Duodenal mucosa (tissue), 2 donors: ENCODE measurements around the gene NEURL1.

Experiments used
- H3K27ac ChIP-seq: one replicate; pipeline ENCODE4 v1.7.0; 2013; ENCODE audit warnings: low read depth, low read length
- H3K27me3 ChIP-seq, 2 donors: one replicate each; pipeline ENCODE4 v1.7.0; 2013; ENCODE audit warnings: low read length in 2 of 2, control low read depth in 1 of 2; ENCODE audit not compliant: insufficient read depth in 2 of 2, control insufficient read depth in 1 of 2
- H3K36me3 ChIP-seq, 2 donors: one replicate each; pipeline ENCODE4 v1.7.0; 2013; ENCODE audit warnings: low read length in 2 of 2, control low read depth in 1 of 2; ENCODE audit not compliant: insufficient read depth in 2 of 2, control insufficient read depth in 1 of 2
- H3K4me1 ChIP-seq, 2 donors: one replicate each; pipeline ENCODE4 v1.7.0; 2013; ENCODE audit warnings: low read length in 2 of 2, control low read depth in 1 of 2; ENCODE audit not compliant: insufficient read depth in 2 of 2, control insufficient read depth in 1 of 2
- H3K4me3 ChIP-seq, 2 donors: one replicate each; pipeline ENCODE4 v1.7.0; 2013; ENCODE audit warnings: low read length in 2 of 2, low read depth in 1 of 2
- H3K9ac ChIP-seq, 2 donors: one replicate each; pipeline ENCODE4 v1.7.0; 2013; ENCODE audit warnings: low read length in 2 of 2, low read depth in 1 of 2
- H3K9me3 ChIP-seq, 2 donors: one replicate each; pipeline ENCODE4 v1.7.0; 2013; ENCODE audit warnings: low read length in 2 of 2, control low read depth in 1 of 2; ENCODE audit not compliant: control insufficient read depth in 1 of 2

Gene NEURL1

GRCh38 chr10:103553743-103554487 is 60.4 kb downstream of the NEURL1 start:
- no peaks in the 10 kb centered on the region for H3K9me3 ChIP-seq
- no peak overlapping the region for H3K27ac ChIP-seq
- H3K4me3 ChIP-seq, result no peak overlapping the region
- H3K4me1 ChIP-seq, result peaks cover 14 to 22% of the 10 kb centered on the region in 2 donors
- no peaks in the 10 kb centered on the region for H3K36me3 ChIP-seq
- H3K27me3 ChIP-seq, result peaks cover 3 to 5% of the 10 kb centered on the region in 2 donors
- H3K9ac ChIP-seq, result no peak overlapping the region

- Histone ChIP-seq H3K27me3 (peaks cover 5 to 8% of the 10 kb centered on the region in 2 donors), H3K4me3 (peak overlapping the region in 1 of 2 donors; percentile 55), H3K27ac (no peak overlapping the region), H3K36me3 (peaks cover 0 to under 1% of the 10 kb centered on the region in 2 donors), H3K4me1 (peaks cover 8 to 15% of the 10 kb centered on the region in 2 donors), H3K9ac (no peak overlapping the region), H3K9me3 (no peaks in the 10 kb centered on the region)
Observed at GRCh38 chr10:103554488-103555324, 61.2 kb downstream of the NEURL1 start.

GRCh38 chr10:103555325-103555649 is 61.8 kb downstream of the NEURL1 start:
- peak overlapping the region in 1 of 2 donors; percentile 43 for H3K9ac ChIP-seq
- H3K27me3 ChIP-seq, result peaks cover 5 to 8% of the 10 kb centered on the region in 2 donors
- no peak overlapping the region for H3K27ac ChIP-seq
- H3K4me3 ChIP-seq, result peak overlapping the region in 1 of 2 donors; percentile 55
- no peaks in the 10 kb centered on the region for H3K9me3 ChIP-seq
- peaks cover 0 to 3% of the 10 kb centered on the region in 2 donors for H3K36me3 ChIP-seq
- peaks cover 8 to 13% of the 10 kb centered on the region in 2 donors for H3K4me1 ChIP-seq

GRCh38 chr10:103555712-103556111 is 62.2 kb downstream of the NEURL1 start:
- Histone ChIP-seq H3K27ac (no peak overlapping the region), H3K4me1 (peaks cover 8 to 13% of the 10 kb centered on the region in 2 donors), H3K27me3 (peaks cover 5 to 8% of the 10 kb centered on the region in 2 donors), H3K9me3 (peaks cover 0 to under 1% of the 10 kb centered on the region in 2 donors), H3K36me3 (peaks cover 0 to 3% of the 10 kb centered on the region in 2 donors), H3K9ac (peak overlapping the region in 1 of 2 donors; percentile 43), H3K4me3 (peak overlapping the region; percentile 53 to 55)

- peaks cover 0 to 3% of the 10 kb centered on the region in 2 donors for H3K9me3 ChIP-seq
- peaks cover 5 to 8% of the 10 kb centered on the region in 2 donors for H3K27me3 ChIP-seq
- H3K27ac ChIP-seq, result no peak overlapping the region
- H3K4me1 ChIP-seq, result peaks cover 8 to 13% of the 10 kb centered on the region in 2 donors
- peaks cover 0 to 3% of the 10 kb centered on the region in 2 donors for H3K36me3 ChIP-seq
- no peak overlapping the region for H3K9ac ChIP-seq
- peak overlapping the region in 1 of 2 donors; percentile 28 for H3K4me3 ChIP-seq
Observed at GRCh38 chr10:103556383-103557007, 63.0 kb downstream of the NEURL1 start.

GRCh38 chr10:103557455-103557854 is 64.0 kb downstream of the NEURL1 start:
- peaks cover 8 to 13% of the 10 kb centered on the region in 2 donors for H3K4me1 ChIP-seq
- H3K27ac ChIP-seq, result no peak overlapping the region
- peaks cover 5 to 8% of the 10 kb centered on the region in 2 donors for H3K27me3 ChIP-seq
- peaks cover 0 to 3% of the 10 kb centered on the region in 2 donors for H3K36me3 ChIP-seq
- no peak overlapping the region for H3K4me3 ChIP-seq
- H3K9me3 ChIP-seq, result peaks cover 0 to 3% of the 10 kb centered on the region in 2 donors
- H3K9ac ChIP-seq, result no peak overlapping the region

GRCh38 chr10:103558911-103559310 is 65.4 kb downstream of the NEURL1 start:
- no peak overlapping the region for H3K9ac ChIP-seq
- H3K27ac ChIP-seq, result no peak overlapping the region
- H3K36me3 ChIP-seq, result peaks cover 0 to 3% of the 10 kb centered on the region in 2 donors
- no peak overlapping the region for H3K4me3 ChIP-seq
- H3K9me3 ChIP-seq, result peaks cover 0 to 3% of the 10 kb centered on the region in 2 donors
- peaks cover 8 to 13% of the 10 kb centered on the region in 2 donors for H3K4me1 ChIP-seq
- peaks cover 5 to 8% of the 10 kb centered on the region in 2 donors for H3K27me3 ChIP-seq

- Histone ChIP-seq H3K36me3 (peaks cover 0 to 3% of the 10 kb centered on the region in 2 donors), H3K27ac (no peak overlapping the region), H3K4me1 (peaks cover 9 to 11% of the 10 kb centered on the region in 2 donors), H3K9me3 (peaks cover 0 to 3% of the 10 kb centered on the region in 2 donors), H3K9ac (no peak overlapping the region), H3K4me3 (no peak overlapping the region), H3K27me3 (peaks cover 5 to 8% of the 10 kb centered on the region in 2 donors)
Observed at GRCh38 chr10:103559776-103560175, 66.3 kb downstream of the NEURL1 start.

- Histone ChIP-seq H3K4me3 (no peak overlapping the region), H3K4me1 (peaks cover 10% of the 10 kb centered on the region in 2 donors), H3K27me3 (peaks cover 3 to 8% of the 10 kb centered on the region in 2 donors), H3K9me3 (peaks cover 0 to 3% of the 10 kb centered on the region in 2 donors), H3K9ac (no peak overlapping the region), H3K36me3 (peaks cover 0 to 3% of the 10 kb centered on the region in 2 donors), H3K27ac (no peak overlapping the region)
Observed at GRCh38 chr10:103560886-103561285, 67.4 kb downstream of the NEURL1 start.
